ENCODE results near the gene TMEM125.

TMEM125 gene

GRCh38 chr1:43312663-43313515, 43.1 kb downstream of the TMEM125 start:
- TF ChIP-seq POLR2A (IDR thresholded peaks at IDR 0.05; ENCODE audit: low read depth, low read length), result no peak
- FAIRE-seq (no peak), DNase-seq (ENCODE audit: insufficient read length, low spot score) (no peak)

- no peak for DNase-seq (ENCODE audit: insufficient read length, low spot score)
- no peak for TF ChIP-seq POLR2A (IDR thresholded peaks at IDR 0.05; ENCODE audit: low read depth, low read length)
Observed at GRCh38 chr1:43313771-43314170, 44.0 kb downstream of the TMEM125 start.

GRCh38 chr1:43314233-43314632, 44.5 kb downstream of the TMEM125 start:
- FAIRE-seq, result no peak
- DNase-seq (ENCODE audit: insufficient read length, low spot score), result no peak
- TF ChIP-seq POLR2A (IDR thresholded peaks at IDR 0.05; ENCODE audit: low read depth, low read length), result no peak

More at GRCh38 chr1:43313771-43314170, 44.0 kb downstream of the TMEM125 start:
- FAIRE-seq, result no peak

GRCh38 chr1:43315481-43315880, 45.7 kb downstream of the TMEM125 start:
- no peak for TF ChIP-seq POLR2A (IDR thresholded peaks at IDR 0.05; ENCODE audit: low read depth, low read length)
- DNase-seq (ENCODE audit: insufficient read length, low spot score) (no peak), FAIRE-seq (no peak)

- DNase-seq (ENCODE audit: insufficient read length, low spot score) (no peak), FAIRE-seq (no peak)
- no peak for TF ChIP-seq POLR2A (IDR thresholded peaks at IDR 0.05; ENCODE audit: low read depth, low read length)
Observed at GRCh38 chr1:43315963-43316737, 46.4 kb downstream of the TMEM125 start.

GRCh38 chr1:43316738-43317520, 47.1 kb downstream of the TMEM125 start:
- no peak for FAIRE-seq
- no peak for TF ChIP-seq POLR2A (IDR thresholded peaks at IDR 0.05; ENCODE audit: low read depth, low read length)
- no peak for DNase-seq (ENCODE audit: insufficient read length, low spot score)

GRCh38 chr1:43317817-43318471, 48.2 kb downstream of the TMEM125 start:
- FAIRE-seq (no peak), DNase-seq (ENCODE audit: insufficient read length, low spot score) (no peak)
- no peak for TF ChIP-seq POLR2A (IDR thresholded peaks at IDR 0.05; ENCODE audit: low read depth, low read length)

GRCh38 chr1:43318831-43319230, 49.0 kb downstream of the TMEM125 start:
- TF ChIP-seq POLR2A (IDR thresholded peaks at IDR 0.05; ENCODE audit: low read depth, low read length), result no peak
- DNase-seq (ENCODE audit: insufficient read length, low spot score) (no peak), FAIRE-seq (no peak)

GRCh38 chr1:43319288-43319687, 49.5 kb downstream of the TMEM125 start:
- no peak for DNase-seq (ENCODE audit: insufficient read length, low spot score)
- FAIRE-seq, result no peak
- no peak for TF ChIP-seq POLR2A (IDR thresholded peaks at IDR 0.05; ENCODE audit: low read depth, low read length)

- DNase-seq (ENCODE audit: insufficient read length, low spot score) (no peak), FAIRE-seq (no peak)
- TF ChIP-seq POLR2A (IDR thresholded peaks at IDR 0.05; ENCODE audit: low read depth, low read length), result no peak
Observed at GRCh38 chr1:43319766-43320165, 50.0 kb downstream of the TMEM125 start.

GRCh38 chr1:43321331-43321891, 51.6 kb downstream of the TMEM125 start:
- no peak for DNase-seq (ENCODE audit: insufficient read length, low spot score)
- TF ChIP-seq POLR2A (IDR thresholded peaks at IDR 0.05; ENCODE audit: low read depth, low read length), result no peak
- no peak for FAIRE-seq

- no peak for FAIRE-seq
Observed at GRCh38 chr1:43322506-43322905, 52.7 kb downstream of the TMEM125 start.

More at GRCh38 chr1:43322506-43322905, 52.7 kb downstream of the TMEM125 start:
- TF ChIP-seq POLR2A (IDR thresholded peaks at IDR 0.05; ENCODE audit: low read depth, low read length), result no peak
- DNase-seq (ENCODE audit: insufficient read length, low spot score), result no peak

All from H54 (cell line).